ENCODE results near the gene CALCOCO2. TPM values are rescaled to one million over a fixed set of nuclear protein-coding genes. Genes with fewer than 3 reads are reported as not detected.

CALCOCO2 gene
- 100 to 1,000 TPM; 141 to 292 (median 207) TPM for total RNA-seq

DNA sequence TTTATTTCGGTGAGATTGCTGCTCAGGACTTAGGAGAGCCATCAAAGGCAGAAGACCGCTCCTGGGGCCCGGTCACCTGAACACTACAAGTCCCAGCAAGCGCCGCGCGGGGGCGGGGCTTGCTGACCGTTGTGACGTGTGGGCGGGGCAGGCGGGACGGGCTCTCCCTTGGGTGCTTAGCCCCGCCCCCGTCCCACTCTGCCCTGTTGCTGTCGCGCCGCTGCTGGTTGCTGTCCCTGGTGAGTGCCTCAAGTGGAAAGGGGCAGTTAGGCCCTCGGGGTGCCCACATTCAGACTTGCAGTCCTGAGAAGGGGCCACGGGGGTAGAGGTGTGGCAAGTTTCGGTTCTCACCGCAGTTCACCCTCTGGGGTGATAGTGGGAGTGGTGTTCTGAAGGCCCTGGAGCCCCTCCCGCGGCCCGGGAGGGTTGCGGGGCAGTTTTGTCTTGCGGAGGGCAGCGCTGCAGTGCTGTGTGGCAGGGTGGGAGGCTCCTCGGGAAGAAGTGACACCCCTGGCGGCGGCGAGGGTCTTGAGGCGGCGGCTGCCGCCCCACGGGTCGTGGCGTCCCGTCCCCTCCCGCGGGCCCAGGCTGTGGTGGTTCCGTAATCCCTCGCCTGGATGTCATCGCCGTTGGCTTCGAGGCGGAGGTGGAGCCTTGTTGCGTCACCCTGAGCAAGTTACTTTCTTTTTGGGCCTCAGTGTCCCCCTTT is at the start of gene CALCOCO2:
TSS of gene CALCOCO2 (plus strand) at position 196 of the 709 bp plus-strand sequence. CDS start 10,673 bp downstream, outside the sequence.
- intact Hi-C loops (cut with DNase I; ENCODE audit: low total_unique reads) (no loop called here), in situ Hi-C loops (cut with MboI; ENCODE audit: low pct_ligation_motif_present in 1 of 4, low pct_unique_long_range_greater_than_20kb in 1 of 4, low sequenced_read_pairs in 3 of 4) (no loop called here)
- TF ChIP-seq EP300 (IDR thresholded peaks at IDR 0.05; ENCODE audit: low read depth) (no peak), POLR2A (IDR thresholded peaks at IDR 0.05) (peak; percentile 94), POLR2AphosphoS5 (IDR thresholded peaks at IDR 0.05) (peak; percentile 60 to 93 (median 92))
- TF ChIP-seq, protein P1, sequence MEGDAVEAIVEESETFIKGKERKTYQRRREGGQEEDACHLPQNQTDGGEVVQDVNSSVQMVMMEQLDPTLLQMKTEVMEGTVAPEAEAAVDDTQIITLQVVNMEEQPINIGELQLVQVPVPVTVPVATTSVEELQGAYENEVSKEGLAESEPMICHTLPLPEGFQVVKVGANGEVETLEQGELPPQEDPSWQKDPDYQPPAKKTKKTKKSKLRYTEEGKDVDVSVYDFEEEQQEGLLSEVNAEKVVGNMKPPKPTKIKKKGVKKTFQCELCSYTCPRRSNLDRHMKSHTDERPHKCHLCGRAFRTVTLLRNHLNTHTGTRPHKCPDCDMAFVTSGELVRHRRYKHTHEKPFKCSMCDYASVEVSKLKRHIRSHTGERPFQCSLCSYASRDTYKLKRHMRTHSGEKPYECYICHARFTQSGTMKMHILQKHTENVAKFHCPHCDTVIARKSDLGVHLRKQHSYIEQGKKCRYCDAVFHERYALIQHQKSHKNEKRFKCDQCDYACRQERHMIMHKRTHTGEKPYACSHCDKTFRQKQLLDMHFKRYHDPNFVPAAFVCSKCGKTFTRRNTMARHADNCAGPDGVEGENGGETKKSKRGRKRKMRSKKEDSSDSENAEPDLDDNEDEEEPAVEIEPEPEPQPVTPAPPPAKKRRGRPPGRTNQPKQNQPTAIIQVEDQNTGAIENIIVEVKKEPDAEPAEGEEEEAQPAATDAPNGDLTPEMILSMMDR (IDR thresholded peaks at IDR 0.05): peak in 1 of 5 experiments; percentile 36
- H3K4me1 ChIP-seq: peaks cover 7 to 50% (median 26%) of the 10 kb centered on the region in 4 donors
- H3K4me3 ChIP-seq: peak within 1 kb of the TSS; percentile 70 to 96 (median 91)
- H3K9me3 ChIP-seq: no peaks in the 10 kb centered on the region
- DNase-seq: peak; percentile 97
- peaks cover 0 to 4% (median 0%) of the 10 kb centered on the region in 4 donors for H3K36me3 ChIP-seq
- no peaks in the 10 kb centered on the region for H3K27me3 ChIP-seq
- H3K27ac ChIP-seq: peak within 1 kb of the TSS; percentile 93 to 97 (median 95)
- WGBS, 2 donors (ENCODE audit: low coverage in 1 of 2): 0 to 1% methylated on average over 6 to 45 of the region's 48 CpGs

DNA sequence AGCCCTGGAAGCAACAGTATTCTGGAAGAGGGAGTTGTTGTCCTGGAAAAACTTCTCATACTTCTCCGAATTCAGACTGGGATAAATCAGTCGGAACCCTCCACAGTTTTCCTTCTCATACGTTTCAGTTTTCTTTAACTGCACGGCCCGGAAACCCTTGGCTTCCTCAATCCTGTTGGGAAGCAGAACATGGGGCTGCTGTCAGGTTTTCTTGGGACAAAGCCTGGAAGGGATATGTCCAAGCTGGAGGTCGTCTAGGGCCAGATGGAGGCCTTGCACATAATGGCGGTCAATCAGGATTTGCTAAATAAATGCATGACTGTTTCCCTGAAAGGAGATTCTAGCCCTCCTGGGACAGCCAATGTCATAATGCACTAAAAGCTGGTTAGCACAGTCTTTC is 43.0 kb upstream of the CALCOCO2 start:
- Histone ChIP-seq H3K27ac (no peak overlapping the region), H3K4me3 (no peak overlapping the region), H3K36me3 (no peaks in the 10 kb centered on the region), H3K4me1 (peaks cover 0 to 20% (median 6%) of the 10 kb centered on the region in 4 donors), H3K27me3 (no peaks in the 10 kb centered on the region), H3K9me3 (no peaks in the 10 kb centered on the region)
- in situ Hi-C loops (cut with MboI; ENCODE audit: low pct_ligation_motif_present in 1 of 4, low pct_unique_long_range_greater_than_20kb in 1 of 4, low sequenced_read_pairs in 3 of 4): loop anchor here (10.0 to 25.0 kb wide), 5 partner anchors 53 to 249 kb away; no protein-coding TSS in a partner anchor
- 78 to 79% methylated on average over 5 to 7 of the region's 7 CpGs for WGBS, 2 donors (ENCODE audit: low coverage in 1 of 2)
- TF ChIP-seq, protein P1 (IDR thresholded peaks at IDR 0.05): no peak
- no peak for TF ChIP-seq POLR2AphosphoS5 (IDR thresholded peaks at IDR 0.05)
- no peak for TF ChIP-seq POLR2A (IDR thresholded peaks at IDR 0.05)
- no peak for TF ChIP-seq EP300 (IDR thresholded peaks at IDR 0.05; ENCODE audit: low read depth)
- intact Hi-C loops (cut with DNase I; ENCODE audit: low total_unique reads): loop anchor here (5.0 kb wide), 1 partner anchor 111 kb away; no protein-coding TSS in a partner anchor
- no peak for DNase-seq

GRCh38 chr17:48790607-48791127 is 40.2 kb upstream of the CALCOCO2 start:
- intact Hi-C loops (cut with DNase I; ENCODE audit: low total_unique reads) (no loop called here), in situ Hi-C loops (cut with MboI; ENCODE audit: low pct_ligation_motif_present in 1 of 4, low pct_unique_long_range_greater_than_20kb in 1 of 4, low sequenced_read_pairs in 3 of 4) (loop anchor here (10.0 to 25.0 kb wide), 4 partner anchors 56 to 247 kb away; no protein-coding TSS in a partner anchor)
- H3K4me3 ChIP-seq: no peak overlapping the region
- TF ChIP-seq EP300 (IDR thresholded peaks at IDR 0.05; ENCODE audit: low read depth) (no peak), POLR2A (IDR thresholded peaks at IDR 0.05) (no peak), POLR2AphosphoS5 (IDR thresholded peaks at IDR 0.05) (no peak)
- TF ChIP-seq, protein P1 (IDR thresholded peaks at IDR 0.05): no peak
- H3K36me3 ChIP-seq: no peaks in the 10 kb centered on the region
- DNase-seq: no peak
- peak overlapping the region in 1 of 4 donors; percentile 44 for H3K27ac ChIP-seq
- no peaks in the 10 kb centered on the region for H3K9me3 ChIP-seq
- WGBS, 2 donors (ENCODE audit: low coverage in 1 of 2): 48% methylated on average over 9 of the region's 9 CpGs; no CpG with 5 or more reads in 1 of the 2 donors
- peaks cover 4 to 33% (median 15%) of the 10 kb centered on the region in 4 donors for H3K4me1 ChIP-seq
- no peaks in the 10 kb centered on the region for H3K27me3 ChIP-seq

Measured in transverse colon (tissue), 4 donors.